GM23248 (cell line): ENCODE results near the gene CORO2B. TPM values are rescaled to one million over a fixed set of nuclear protein-coding genes. Genes with fewer than 3 reads are reported as not detected.

Experiments used
- DNase-seq: peaks from one replicate; pipeline ENCODE4 v3.0.0-alpha.2; 2015
- H2AFZ ChIP-seq: fragments of 200-600 bp; sonication (generic); 2 replicates; pipeline ENCODE4 v1.6.1; 2016; ENCODE audit warnings: antibody characterized with exemption
- H3F3A ChIP-seq: fragments of 200-600 bp; sonication (generic); 2 replicates; pipeline ENCODE4 v1.6.1; 2016; ENCODE audit warnings: mild to moderate bottlenecking, antibody characterized with exemption, mixed run types; ENCODE audit not compliant: insufficient read depth
- H3K27ac ChIP-seq: fragments of 200-600 bp; sonication (generic); 2 replicates; pipeline ENCODE4 v1.5.1; 2016; ENCODE audit warnings: mild to moderate bottlenecking
- H3K27me3 ChIP-seq: fragments of 200-600 bp; sonication (generic); replicated peaks from 2 replicates; pipeline ENCODE4 v1.6.1; 2016; ENCODE audit warnings: mild to moderate bottlenecking; ENCODE audit not compliant: insufficient read depth
- H3K36me3 ChIP-seq: fragments of 200-600 bp; sonication (generic); 2 replicates; pipeline ENCODE4 v1.6.1; 2016; ENCODE audit warnings: low read depth, mild to moderate bottlenecking
- H3K4me1 ChIP-seq: fragments of 200-600 bp; sonication (generic); 2 replicates; pipeline ENCODE4 v1.6.1; 2016; ENCODE audit warnings: mild to moderate bottlenecking; ENCODE audit not compliant: insufficient read depth
- H3K4me2 ChIP-seq: fragments of 200-600 bp; sonication (generic); one replicate; pipeline ENCODE4 v1.6.1; 2016; ENCODE audit warnings: mild to moderate bottlenecking; ENCODE audit not compliant: unreplicated experiment
- H3K4me3 ChIP-seq: fragments of 200-600 bp; sonication (generic); 2 replicates; pipeline ENCODE4 v1.5.1; 2016; ENCODE audit warnings: mild to moderate bottlenecking
- H3K79me2 ChIP-seq: fragments of 200-600 bp; sonication (generic); 2 replicates; pipeline ENCODE4 v1.6.1; 2016; ENCODE audit warnings: mild to moderate bottlenecking; ENCODE audit not compliant: insufficient read depth
- H3K9ac ChIP-seq: fragments of 200-600 bp; sonication (generic); 2 replicates; pipeline ENCODE4 v1.6.1; 2016; ENCODE audit warnings: mild to moderate bottlenecking
- H3K9me2 ChIP-seq: fragments of 200-600 bp; sonication (generic); 2 replicates; pipeline ENCODE4 v1.6.1; 2016; ENCODE audit warnings: mixed run types, mild to moderate bottlenecking, moderate library complexity; ENCODE audit not compliant: insufficient read depth
- H3K9me3 ChIP-seq: fragments of 200-600 bp; sonication (generic); one replicate; pipeline ENCODE4 v1.6.1; 2017; ENCODE audit warnings: low read depth
- H4K20me1 ChIP-seq: fragments of 200-600 bp; sonication (generic); 2 replicates; pipeline ENCODE4 v1.6.0; 2016; ENCODE audit not compliant: insufficient read depth
- EZH2 ChIP-seq: fragments of 200-600 bp; sonication (generic); IDR thresholded peaks from 2 replicates; pipeline ENCODE4 v1.6.1; 2018; ENCODE audit warnings: antibody characterized with exemption, mild to moderate bottlenecking; ENCODE audit not compliant: insufficient read depth, poor library complexity, severe bottlenecking
- EZH2phosphoT487 ChIP-seq: fragments of 200-600 bp; sonication (generic); IDR thresholded peaks from 2 replicates; pipeline ENCODE4 v1.6.1; 2018; ENCODE audit warnings: antibody characterized with exemption, moderate library complexity, mild to moderate bottlenecking, low read depth; ENCODE audit not compliant: insufficient read depth
- WGBS, 2 experiments: methylation state at CpG; one replicate each; pipeline ENCODE4 v1.1.6; 2015 to 2017; ENCODE audit warnings: low lambda C conversion rate in 2 of 2, low coverage in 1 of 2; ENCODE audit errors: missing lambda C conversion rate in 2 of 2; 5-methylcytosine and 5-hydroxymethylcytosine counted together
- in situ Hi-C: fragments of 300-500 bp; cut with MboI; formaldehyde crosslinking; loops from 2 replicates; pipeline ENCODE4 v1.15.0; 2020
- polyA plus RNA-seq: library from polyadenylated mRNA; unstranded; fragments of >200 nt; fragmentation: Nextera tagmentation; extraction: Ambion mirVana; gene quantifications from 2 replicates; pipeline ENCODE4 v1.2.1, GENCODE V29; 2016
- total RNA-seq: library from RNA; depleted of rRNA; stranded (reverse); fragments of >200 nt; shearing (Covaris generic); gene quantifications from 2 replicates; pipeline ENCODE4 v1.2.3, GENCODE V29; 2014

The CORO2B gene
- total and polyA plus RNA-seq, 2 experiments from 2014 or later, result 2.7 to 7.7 TPM

DNA sequence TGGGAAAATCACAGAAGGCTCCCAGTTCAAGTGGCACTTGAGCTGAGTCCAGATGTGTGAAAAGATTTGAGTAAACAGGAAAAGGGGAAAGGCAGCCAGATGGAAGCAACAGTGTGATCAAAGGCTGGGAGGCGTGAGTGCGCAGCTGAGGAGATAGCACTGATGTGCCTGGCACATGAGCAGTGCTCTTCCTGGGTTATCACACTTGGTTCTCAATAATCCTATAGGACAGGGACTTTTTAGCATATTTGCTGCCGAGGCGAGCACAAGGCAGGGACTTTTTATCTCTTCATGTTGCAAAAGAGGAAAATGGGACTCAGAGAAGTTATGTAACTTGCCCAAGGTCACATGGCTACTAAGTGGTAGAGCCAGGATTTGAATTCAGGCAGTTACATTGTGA is 39.6 kb downstream of the CORO2B start:
- DNase-seq, result peak; percentile 55
- peaks cover 34% of the 10 kb centered on the region for H3K4me1 ChIP-seq
- TF ChIP-seq EZH2, result no peak
- TF ChIP-seq EZH2phosphoT487, result no peak
- no peak overlapping the region for H3K27ac ChIP-seq
- in situ Hi-C loops, result no loop called here
- H3K79me2 ChIP-seq, result peaks cover 25% of the 10 kb centered on the region
- H3K36me3 ChIP-seq, result no peaks in the 10 kb centered on the region
- no peaks in the 10 kb centered on the region for H4K20me1 ChIP-seq
- 33 to 45% methylated on average over 4 of the region's 4 CpGs for WGBS, 2 experiments
- no peak overlapping the region for H2AFZ ChIP-seq
- no peaks in the 10 kb centered on the region for H3K27me3 ChIP-seq
- H3F3A ChIP-seq, result peaks cover 50% of the 10 kb centered on the region
- H3K4me3 ChIP-seq, result no peak overlapping the region
- H3K9ac ChIP-seq, result no peak overlapping the region
- H3K9me3 ChIP-seq, result no peaks in the 10 kb centered on the region
- H3K4me2 ChIP-seq, result no peak overlapping the region
- no peaks in the 10 kb centered on the region for H3K9me2 ChIP-seq

DNA sequence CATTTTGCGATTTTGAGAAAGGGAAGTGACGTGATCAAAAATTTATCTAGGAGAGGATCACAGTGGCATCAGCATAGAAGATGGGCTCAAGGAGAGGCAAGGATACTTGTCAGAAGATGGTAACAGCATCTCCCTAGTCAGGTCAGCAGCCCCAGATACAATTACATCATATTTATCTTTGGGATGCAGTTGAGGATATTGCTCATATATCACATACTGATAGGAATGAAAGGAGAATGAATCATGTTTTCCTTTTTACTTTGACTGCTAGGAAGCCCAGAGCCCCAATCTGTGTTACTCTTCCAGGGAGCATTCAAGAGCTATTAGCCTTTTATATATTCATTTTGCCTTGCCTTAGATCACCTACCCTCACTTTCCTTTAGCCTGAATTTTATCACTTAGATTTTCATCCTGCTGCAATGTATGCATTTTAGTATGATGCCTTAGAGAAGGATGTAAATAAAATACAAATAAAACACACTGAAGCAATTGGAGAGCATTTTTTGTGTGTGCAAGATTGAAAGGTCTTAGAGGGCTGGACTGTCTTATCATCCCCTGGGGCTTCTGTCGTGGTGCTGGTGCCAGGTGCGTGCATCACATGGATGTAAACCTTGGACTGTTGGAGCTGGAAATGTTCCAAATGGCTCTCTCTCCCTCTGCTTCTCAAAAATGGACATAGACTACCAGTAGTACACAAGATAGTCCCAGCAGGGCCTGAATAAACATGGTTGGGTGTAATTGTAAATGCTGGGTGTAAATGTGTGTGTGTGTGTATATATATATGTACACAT is 40.3 kb downstream of the CORO2B start:
- H3K4me1 ChIP-seq, result peaks cover 34% of the 10 kb centered on the region
- 76 to 81% methylated on average over 4 of the region's 4 CpGs for WGBS, 2 experiments
- in situ Hi-C loops, result no loop called here
- no peaks in the 10 kb centered on the region for H4K20me1 ChIP-seq
- H3K4me3 ChIP-seq, result no peak overlapping the region
- DNase-seq, result peak; percentile 77
- no peak for TF ChIP-seq EZH2
- no peak for TF ChIP-seq EZH2phosphoT487
- H3K27ac ChIP-seq, result 0 out of 2 replicates have a peak overlapping the region, but pooled peaks have one; percentile 22
- peaks cover 21% of the 10 kb centered on the region for H3K79me2 ChIP-seq
- no peak overlapping the region for H3K9ac ChIP-seq
- H3F3A ChIP-seq, result peaks cover 50% of the 10 kb centered on the region
- H3K4me2 ChIP-seq, result no peak overlapping the region
- no peak overlapping the region for H2AFZ ChIP-seq
- no peaks in the 10 kb centered on the region for H3K9me2 ChIP-seq
- H3K9me3 ChIP-seq, result no peaks in the 10 kb centered on the region
- no peaks in the 10 kb centered on the region for H3K27me3 ChIP-seq
- no peaks in the 10 kb centered on the region for H3K36me3 ChIP-seq

DNA sequence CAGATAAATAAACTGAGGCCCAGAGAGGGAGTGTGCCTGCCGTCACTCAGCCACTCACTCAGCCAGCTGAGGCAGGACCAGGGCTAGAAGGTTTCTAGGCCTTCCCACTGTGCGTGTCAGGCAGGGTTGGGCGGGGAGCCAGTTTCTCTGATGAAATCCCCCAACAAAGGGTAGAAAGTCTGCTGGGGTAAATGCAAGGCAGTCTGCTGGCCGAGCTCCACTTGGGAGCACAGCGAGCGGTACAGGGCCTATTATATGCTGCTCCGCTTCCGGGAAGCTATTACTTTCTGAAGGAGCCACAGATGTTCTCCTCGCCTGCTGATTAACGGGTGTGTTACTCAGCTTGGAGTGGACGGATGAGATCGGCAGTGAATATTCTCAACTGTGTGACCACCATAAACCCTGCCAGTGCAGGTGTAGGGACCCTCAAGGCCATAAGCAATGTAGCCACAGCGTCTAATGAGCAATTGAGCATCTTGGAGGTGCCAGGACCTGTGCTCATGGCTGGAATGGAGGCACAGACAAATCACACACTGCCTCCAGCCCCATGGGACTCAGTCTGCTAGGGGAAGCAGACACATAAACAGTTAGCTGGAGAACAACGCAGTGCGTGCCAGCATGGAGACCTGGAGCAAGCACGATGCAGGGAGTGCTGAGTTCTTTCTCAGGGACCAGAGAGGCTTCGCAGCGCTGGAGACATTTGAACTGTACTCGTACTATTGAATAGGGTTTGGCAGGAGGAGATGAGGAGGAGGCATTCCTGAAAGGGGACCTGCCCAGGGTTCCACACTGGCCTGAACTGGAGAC is 42.1 kb downstream of the CORO2B start:
- Histone ChIP-seq H3K27ac (peak overlapping the region; percentile 86), H3K4me2 (peak overlapping the region; percentile 65), H3K36me3 (no peaks in the 10 kb centered on the region), H3K27me3 (no peaks in the 10 kb centered on the region), H3K4me1 (peaks cover 34% of the 10 kb centered on the region), H3K9me2 (no peaks in the 10 kb centered on the region), H3K9me3 (no peaks in the 10 kb centered on the region), H3K79me2 (peaks cover 36% of the 10 kb centered on the region), H3K9ac (peak overlapping the region; percentile 66), H3K4me3 (peak overlapping the region; percentile 48), H3F3A (peaks cover 43% of the 10 kb centered on the region), H2AFZ (peak overlapping the region; percentile 70), H4K20me1 (no peaks in the 10 kb centered on the region)
- in situ Hi-C loops, result no loop called here
- WGBS, 2 experiments, result 11 to 15% methylated on average over 19 of the region's 19 CpGs
- peak; percentile 97 for DNase-seq
- TF ChIP-seq EZH2phosphoT487 (no peak), EZH2 (no peak)

- no peaks in the 10 kb centered on the region for H3K9me2 ChIP-seq
- TF ChIP-seq EZH2, result no peak
- no peak for TF ChIP-seq EZH2phosphoT487
- H3F3A ChIP-seq, result peaks cover 42% of the 10 kb centered on the region
- no peaks in the 10 kb centered on the region for H3K36me3 ChIP-seq
- peak overlapping the region; percentile 86 for H3K27ac ChIP-seq
- no peaks in the 10 kb centered on the region for H4K20me1 ChIP-seq
- no peaks in the 10 kb centered on the region for H3K9me3 ChIP-seq
- peak overlapping the region; percentile 66 for H3K9ac ChIP-seq
- in situ Hi-C loops, result no loop called here
- no peak for DNase-seq
- H3K4me2 ChIP-seq, result peak overlapping the region; percentile 65
- H3K4me3 ChIP-seq, result no peak overlapping the region
- H3K79me2 ChIP-seq, result peaks cover 42% of the 10 kb centered on the region
- H3K27me3 ChIP-seq, result no peaks in the 10 kb centered on the region
- 93 to 100% methylated on average over 1 of the region's 1 CpG for WGBS, 2 experiments
- peak overlapping the region; percentile 70 for H2AFZ ChIP-seq
- H3K4me1 ChIP-seq, result peaks cover 35% of the 10 kb centered on the region
Measured at GRCh38 chr15:68621535-68621934, 42.7 kb downstream of the CORO2B start.
